HG03108 (cell line): ENCODE measurements around the gene ATG2A.
A peak's percentile ranks its signal among the peaks of the same experiment; 100 is the strongest.
"Not testable (repeated sequence)": the region's sequence is repeated elsewhere in the genome, so short reads cannot be mapped to it uniquely, and the experiment has no call there.

Experiments used
- ATAC-seq: cut with Tn5 transposase; IDR thresholded peaks from one replicate; pipeline ENCODE4 v1.9.1; 2021; ENCODE audit warnings: moderate library complexity; ENCODE audit not compliant: unreplicated experiment

Gene ATG2A

GRCh38 chr11:64857485-64857884 lies 59.5 kb downstream of the ATG2A start:
- ATAC-seq, result no peak

GRCh38 chr11:64856382-64857227 lies 60.4 kb downstream of the ATG2A start:
- ATAC-seq, result no peak

GRCh38 chr11:64855596-64856304 lies 61.3 kb downstream of the ATG2A start:
- ATAC-seq, result no peak

- ATAC-seq, result no peak
Measured at GRCh38 chr11:64854534-64855502, 62.2 kb downstream of the ATG2A start.

- ATAC-seq, result no peak
Measured at GRCh38 chr11:64854157-64854533, 62.9 kb downstream of the ATG2A start.

GRCh38 chr11:64853709-64854108 lies 63.3 kb downstream of the ATG2A start:
- no peak for ATAC-seq

GRCh38 chr11:64852804-64853509 lies 64.1 kb downstream of the ATG2A start:
- no peak for ATAC-seq

- no peak for ATAC-seq
Measured at GRCh38 chr11:64851831-64852351, 65.1 kb downstream of the ATG2A start.

GRCh38 chr11:64850979-64851567 lies 65.9 kb downstream of the ATG2A start:
- ATAC-seq, result peak; percentile 63

- no peak for ATAC-seq
Measured at GRCh38 chr11:64849598-64850356, 67.2 kb downstream of the ATG2A start.

- ATAC-seq, result no peak
Measured at GRCh38 chr11:64848826-64849597, 68.0 kb downstream of the ATG2A start.

- no peak for ATAC-seq
Measured at GRCh38 chr11:64848214-64848825, 68.7 kb downstream of the ATG2A start.

GRCh38 chr11:64846998-64847666 lies 69.9 kb downstream of the ATG2A start:
- no peak for ATAC-seq

GRCh38 chr11:64845776-64846129 lies 71.3 kb downstream of the ATG2A start:
- ATAC-seq, result not testable (repeated sequence)

GRCh38 chr11:64845129-64845775 lies 71.8 kb downstream of the ATG2A start:
- ATAC-seq, result no peak
